ENCODE data around the gene HOATZ. TPM values are rescaled to one million over a fixed set of nuclear protein-coding genes. Genes with fewer than 3 reads are reported as not detected.

HOATZ gene
- polyA plus RNA-seq, 1 experiment: 0.31 TPM

DNA sequence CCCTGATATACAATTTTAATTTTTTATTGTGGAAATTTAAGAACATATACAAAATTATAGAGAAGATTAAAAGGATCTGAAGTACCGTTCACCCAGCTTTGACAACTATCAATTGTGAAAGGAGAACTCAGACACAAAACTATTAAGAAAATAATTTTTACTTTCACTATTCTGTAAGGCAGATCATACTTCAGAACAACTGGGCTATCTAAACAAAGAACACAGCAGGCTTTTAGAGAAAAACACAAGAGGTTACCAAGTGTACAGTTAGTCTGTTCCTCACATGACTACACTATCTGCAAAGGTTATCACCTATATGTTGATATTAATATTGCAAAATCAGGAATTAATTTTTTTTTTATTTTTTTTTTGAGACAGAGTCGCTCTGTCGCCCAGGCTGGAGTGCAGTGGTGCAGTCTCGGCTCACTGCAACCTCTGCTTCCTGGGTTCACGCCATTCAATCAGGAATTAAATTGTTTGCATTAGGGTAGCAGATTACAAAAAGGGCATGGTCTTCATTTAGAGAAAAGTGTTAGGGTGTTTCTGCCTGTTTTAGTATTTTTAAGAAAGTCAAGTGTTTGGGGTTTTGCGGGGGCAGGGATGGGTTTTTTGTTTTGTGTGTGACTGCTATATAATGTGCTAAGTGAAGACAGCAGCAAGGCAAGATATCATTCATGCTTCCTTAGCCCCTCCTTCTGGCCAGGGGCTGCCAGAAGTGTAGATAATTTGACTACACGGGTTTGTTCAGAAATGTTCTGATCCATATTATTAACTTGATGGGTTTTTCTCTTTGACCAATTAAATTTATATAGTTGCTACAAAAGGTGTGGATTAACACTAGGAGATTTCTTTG, 60.0 kb downstream of the HOATZ start:
- CTCF ChIA-PET: interaction anchor here (1.4 to 3.1 kb wide), 2 partner anchors 13 to 119 kb away, joined by 3 to 13 read pairs; no protein-coding TSS in a partner anchor
- Histone ChIP-seq H3K27ac (ENCODE audit: low read depth, low read length) (no peak overlapping the region), H3K9me3 (ENCODE audit: control insufficient read depth, insufficient read depth, low read length) (no peaks in the 10 kb centered on the region), H3K4me3 (ENCODE audit: low read depth, low read length) (no peak overlapping the region), H3K27me3 (ENCODE audit: control insufficient read depth, insufficient read depth, low read length) (no peaks in the 10 kb centered on the region)
- POLR2A ChIA-PET: no interaction called here
- TF ChIP-seq, protein P1, sequence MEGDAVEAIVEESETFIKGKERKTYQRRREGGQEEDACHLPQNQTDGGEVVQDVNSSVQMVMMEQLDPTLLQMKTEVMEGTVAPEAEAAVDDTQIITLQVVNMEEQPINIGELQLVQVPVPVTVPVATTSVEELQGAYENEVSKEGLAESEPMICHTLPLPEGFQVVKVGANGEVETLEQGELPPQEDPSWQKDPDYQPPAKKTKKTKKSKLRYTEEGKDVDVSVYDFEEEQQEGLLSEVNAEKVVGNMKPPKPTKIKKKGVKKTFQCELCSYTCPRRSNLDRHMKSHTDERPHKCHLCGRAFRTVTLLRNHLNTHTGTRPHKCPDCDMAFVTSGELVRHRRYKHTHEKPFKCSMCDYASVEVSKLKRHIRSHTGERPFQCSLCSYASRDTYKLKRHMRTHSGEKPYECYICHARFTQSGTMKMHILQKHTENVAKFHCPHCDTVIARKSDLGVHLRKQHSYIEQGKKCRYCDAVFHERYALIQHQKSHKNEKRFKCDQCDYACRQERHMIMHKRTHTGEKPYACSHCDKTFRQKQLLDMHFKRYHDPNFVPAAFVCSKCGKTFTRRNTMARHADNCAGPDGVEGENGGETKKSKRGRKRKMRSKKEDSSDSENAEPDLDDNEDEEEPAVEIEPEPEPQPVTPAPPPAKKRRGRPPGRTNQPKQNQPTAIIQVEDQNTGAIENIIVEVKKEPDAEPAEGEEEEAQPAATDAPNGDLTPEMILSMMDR (IDR thresholded peaks at IDR 0.05; ENCODE audit: low read depth, low read length): no peak
- DNase-seq (ENCODE audit: low read depth, low spot score): no peak

DNA sequence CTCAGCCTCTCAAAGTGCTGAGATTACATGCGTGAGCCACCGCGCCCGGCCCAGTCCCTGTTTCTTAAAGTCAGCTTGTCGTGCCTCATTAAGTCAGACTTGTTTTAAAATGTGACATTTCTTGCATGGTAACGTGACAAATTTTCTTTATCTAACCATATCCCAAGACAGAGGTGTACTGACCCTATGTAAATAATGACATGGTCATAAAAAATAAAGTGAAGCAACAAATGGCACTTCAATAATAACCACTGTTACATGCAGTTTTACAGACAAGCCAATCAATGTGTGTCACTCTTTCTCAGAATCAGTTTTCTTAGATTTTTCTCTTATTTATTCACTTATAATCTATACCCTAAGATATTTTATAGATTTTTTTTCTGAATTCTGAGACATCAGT, 61.2 kb downstream of the HOATZ start:
- H3K9me3 ChIP-seq (ENCODE audit: control insufficient read depth, insufficient read depth, low read length): no peaks in the 10 kb centered on the region
- ChIA-PET CTCF (interaction anchor here (0.6 to 1.4 kb wide), 2 partner anchors 120 to 571 kb away, joined by 3 to 6 read pairs; no protein-coding TSS in a partner anchor), POLR2A (no interaction called here)
- no peak for DNase-seq (ENCODE audit: low read depth, low spot score)
- H3K27me3 ChIP-seq (ENCODE audit: control insufficient read depth, insufficient read depth, low read length): no peaks in the 10 kb centered on the region
- no peak overlapping the region for H3K4me3 ChIP-seq (ENCODE audit: low read depth, low read length)
- TF ChIP-seq, protein P1 (IDR thresholded peaks at IDR 0.05; ENCODE audit: low read depth, low read length): no peak
- H3K27ac ChIP-seq (ENCODE audit: low read depth, low read length): no peak overlapping the region

DNA sequence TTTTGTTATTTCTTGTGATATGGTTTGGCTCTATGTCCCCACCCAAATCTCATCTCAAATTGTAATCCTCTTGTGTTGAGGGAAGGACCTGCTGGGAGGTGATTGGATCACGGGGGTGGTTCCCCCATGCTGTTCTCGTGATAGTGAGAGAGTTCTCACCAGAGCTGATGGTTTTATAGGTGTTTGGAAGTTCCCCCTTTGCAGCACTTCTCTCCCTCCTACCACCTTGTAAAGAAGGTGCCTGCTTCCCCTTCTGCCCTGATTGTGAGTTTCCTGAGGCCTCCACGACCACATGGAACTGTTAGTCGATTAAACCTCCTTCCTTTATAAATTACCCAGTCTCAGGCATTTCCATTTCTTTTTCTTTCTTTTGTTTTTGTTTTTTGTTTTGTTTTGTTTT, 63.2 kb downstream of the HOATZ start:
- H3K27me3 ChIP-seq (ENCODE audit: control insufficient read depth, insufficient read depth, low read length): no peaks in the 10 kb centered on the region
- ChIA-PET POLR2A (no interaction called here), CTCF (no interaction called here)
- H3K4me3 ChIP-seq (ENCODE audit: low read depth, low read length): no peak overlapping the region
- TF ChIP-seq, protein P1 (IDR thresholded peaks at IDR 0.05; ENCODE audit: low read depth, low read length): no peak
- no peak overlapping the region for H3K27ac ChIP-seq (ENCODE audit: low read depth, low read length)
- DNase-seq (ENCODE audit: low read depth, low spot score): no peak
- no peaks in the 10 kb centered on the region for H3K9me3 ChIP-seq (ENCODE audit: control insufficient read depth, insufficient read depth, low read length)

DNA sequence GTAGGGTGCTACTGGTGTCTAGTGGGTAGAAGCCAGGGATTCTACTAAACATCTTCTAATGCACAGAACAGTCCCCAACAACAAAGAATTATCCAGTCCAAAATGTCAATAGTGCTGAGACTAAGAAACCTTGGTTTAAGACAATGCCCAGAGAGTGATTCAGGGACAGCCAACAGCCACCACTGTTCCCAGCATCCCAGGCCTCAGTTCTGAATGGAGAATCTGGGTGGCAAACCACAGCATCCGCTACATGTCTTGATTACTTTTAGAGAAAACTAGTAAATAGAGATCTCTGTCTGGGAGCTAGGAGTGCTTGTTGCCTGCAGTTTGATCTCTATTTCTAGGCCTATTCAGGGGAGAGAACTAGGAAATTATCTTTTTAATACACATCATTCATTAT, 66.8 kb downstream of the HOATZ start:
- Histone ChIP-seq H3K27ac (ENCODE audit: low read depth, low read length) (no peak overlapping the region), H3K4me3 (ENCODE audit: low read depth, low read length) (no peak overlapping the region), H3K27me3 (ENCODE audit: control insufficient read depth, insufficient read depth, low read length) (no peaks in the 10 kb centered on the region), H3K9me3 (ENCODE audit: control insufficient read depth, insufficient read depth, low read length) (no peaks in the 10 kb centered on the region)
- CTCF ChIA-PET: no interaction called here
- TF ChIP-seq, protein P1 (IDR thresholded peaks at IDR 0.05; ENCODE audit: low read depth, low read length): no peak
- no peak for DNase-seq (ENCODE audit: low read depth, low spot score)
- POLR2A ChIA-PET: no interaction called here

DNA sequence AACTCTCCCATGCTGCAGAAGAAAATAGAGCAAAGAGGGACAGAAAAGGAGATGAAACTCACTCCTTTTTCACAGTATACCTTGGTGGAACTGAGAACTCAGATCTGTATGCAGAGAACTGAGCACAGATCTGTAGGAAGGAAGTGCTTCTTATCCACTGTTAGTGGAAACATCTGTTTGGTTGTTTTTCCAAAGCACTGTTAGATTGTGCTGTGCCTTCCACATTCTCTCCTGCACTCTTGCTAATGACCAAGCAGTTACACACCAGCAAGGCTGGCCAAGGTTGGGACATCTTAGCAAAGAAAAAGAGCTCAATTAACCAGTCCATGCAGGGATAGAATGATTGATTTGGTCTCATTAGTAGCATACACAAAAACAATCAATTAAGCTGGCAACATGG, 67.6 kb downstream of the HOATZ start:
- ChIA-PET CTCF (interaction anchor here (0.6 to 0.7 kb wide), 2 partner anchors 22 to 260 kb away, joined by 3 read pairs; no protein-coding TSS in a partner anchor), POLR2A (interaction anchor here (0.5 kb wide), 1 partner anchor 155 kb away, joined by 4 read pairs; no protein-coding TSS in a partner anchor)
- no peak for DNase-seq (ENCODE audit: low read depth, low spot score)
- Histone ChIP-seq H3K27ac (ENCODE audit: low read depth, low read length) (no peak overlapping the region), H3K9me3 (ENCODE audit: control insufficient read depth, insufficient read depth, low read length) (no peaks in the 10 kb centered on the region), H3K27me3 (ENCODE audit: control insufficient read depth, insufficient read depth, low read length) (no peaks in the 10 kb centered on the region), H3K4me3 (ENCODE audit: low read depth, low read length) (no peak overlapping the region)
- TF ChIP-seq, protein P1 (IDR thresholded peaks at IDR 0.05; ENCODE audit: low read depth, low read length): no peak
